Measurements from ENCODE around the gene EXO5.

The EXO5 gene

GRCh38 chr1:40519517-40519916, 10.9 kb downstream of the EXO5 start:
- H3K4me3 Mint-ChIP-seq: no peak overlapping the region
- H3K36me3 Mint-ChIP-seq (ENCODE audit: low read depth): peaks cover 66% of the 10 kb centered on the region
- no peaks in the 10 kb centered on the region for H3K27me3 Mint-ChIP-seq (ENCODE audit: low read depth)
- H3K4me1 Mint-ChIP-seq: no peaks in the 10 kb centered on the region
- no peak for TF ChIP-seq CTCF (IDR thresholded peaks at IDR 0.05; ENCODE audit: unreplicated experiment in 3 of 3)
- peaks cover 73% of the 10 kb centered on the region for H3K9me3 Mint-ChIP-seq
- no peak overlapping the region for H3K27ac Mint-ChIP-seq

- peaks cover 20% of the 10 kb centered on the region for H3K36me3 Mint-ChIP-seq (ENCODE audit: low read depth)
- no peak for TF ChIP-seq CTCF (IDR thresholded peaks at IDR 0.05; ENCODE audit: unreplicated experiment in 3 of 3)
Observed at GRCh38 chr1:40530735-40531380, 22.3 kb downstream of the EXO5 start.

DNA sequence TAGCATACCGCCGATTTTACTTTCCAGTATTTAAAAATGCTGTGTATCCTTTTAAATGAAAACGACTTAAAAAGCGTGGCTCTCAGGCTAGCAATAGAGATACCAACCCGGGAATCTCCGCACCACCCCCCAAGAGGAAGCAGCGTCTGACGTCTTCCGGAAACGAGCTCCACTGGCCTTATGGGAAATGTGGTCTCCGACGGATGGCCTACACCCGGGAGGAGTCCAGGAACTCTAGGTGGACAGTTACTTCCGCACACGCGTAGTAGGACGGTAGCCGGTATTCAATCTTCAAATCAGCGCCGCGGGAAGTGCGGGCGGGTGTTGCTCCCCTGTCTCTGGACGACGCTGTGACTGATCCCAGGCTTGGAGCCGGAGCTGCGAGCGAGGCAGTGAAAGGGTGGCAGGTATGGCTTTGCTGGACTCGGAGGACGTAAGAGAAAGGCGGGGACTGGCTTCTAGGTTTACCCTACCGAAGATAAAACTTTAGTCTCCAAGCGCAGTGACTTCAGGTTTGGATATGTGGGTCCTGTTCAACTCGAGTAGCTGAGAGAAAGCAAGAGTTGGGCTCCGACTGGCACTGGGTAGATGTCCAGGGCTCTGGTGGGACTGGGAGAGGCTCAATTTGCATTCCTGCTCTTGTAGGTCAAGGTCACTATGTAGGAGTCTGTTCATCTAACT, 23.0 kb downstream of the EXO5 start, which contains the start of gene ZNF684:
Gene ZNF684 (plus strand): TSS at position 257 of the 681 bp plus-strand sequence. CDS start 1,530 bp downstream, outside the sequence.
- no peak for TF ChIP-seq CTCF (IDR thresholded peaks at IDR 0.05; ENCODE audit: unreplicated experiment in 3 of 3)
- Mint-ChIP-seq H3K9me3 (peaks cover 16% of the 10 kb centered on the region), H3K36me3 (ENCODE audit: low read depth) (peaks cover 17% of the 10 kb centered on the region), H3K4me1 (peaks cover 26% of the 10 kb centered on the region), H3K27ac (peak within 1 kb of the TSS; percentile 76 to 94 (median 93)), H3K4me3 (peak within 1 kb of the TSS; percentile 97 to 98 (median 97)), H3K27me3 (ENCODE audit: low read depth) (no peaks in the 10 kb centered on the region)

More at GRCh38 chr1:40530735-40531380, 22.3 kb downstream of the EXO5 start:
- Mint-ChIP-seq H3K27me3 (ENCODE audit: low read depth) (no peaks in the 10 kb centered on the region), H3K27ac (peak overlapping the region; percentile 76 to 94 (median 93)), H3K9me3 (peaks cover 20% of the 10 kb centered on the region), H3K4me3 (peak overlapping the region; percentile 97 to 98 (median 97)), H3K4me1 (peaks cover 26% of the 10 kb centered on the region)

DNA sequence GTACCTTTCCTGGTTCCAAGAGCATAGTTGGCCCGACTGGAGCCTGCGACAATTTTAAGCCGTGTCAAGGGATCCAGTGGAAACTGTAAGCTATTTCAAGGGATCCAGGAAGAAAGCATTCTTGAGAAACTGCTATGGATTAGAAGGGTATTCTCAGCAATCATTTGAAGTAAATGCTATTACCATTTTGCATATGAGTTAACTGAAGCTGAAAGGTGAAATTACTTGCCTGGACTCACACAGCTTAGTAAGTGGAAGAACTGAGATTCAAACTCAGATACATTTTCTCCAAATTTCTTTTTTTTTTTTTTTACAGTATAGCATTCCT, 23.5 kb downstream of the EXO5 start:
- Mint-ChIP-seq H3K4me1 (peaks cover 26% of the 10 kb centered on the region), H3K4me3 (peak overlapping the region; percentile 97 to 98 (median 97)), H3K9me3 (peaks cover 16% of the 10 kb centered on the region), H3K36me3 (ENCODE audit: low read depth) (peaks cover 19% of the 10 kb centered on the region), H3K27me3 (ENCODE audit: low read depth) (no peaks in the 10 kb centered on the region), H3K27ac (peak overlapping the region; percentile 76 to 94 (median 93))
- TF ChIP-seq CTCF (IDR thresholded peaks at IDR 0.05; ENCODE audit: unreplicated experiment in 3 of 3): no peak

DNA sequence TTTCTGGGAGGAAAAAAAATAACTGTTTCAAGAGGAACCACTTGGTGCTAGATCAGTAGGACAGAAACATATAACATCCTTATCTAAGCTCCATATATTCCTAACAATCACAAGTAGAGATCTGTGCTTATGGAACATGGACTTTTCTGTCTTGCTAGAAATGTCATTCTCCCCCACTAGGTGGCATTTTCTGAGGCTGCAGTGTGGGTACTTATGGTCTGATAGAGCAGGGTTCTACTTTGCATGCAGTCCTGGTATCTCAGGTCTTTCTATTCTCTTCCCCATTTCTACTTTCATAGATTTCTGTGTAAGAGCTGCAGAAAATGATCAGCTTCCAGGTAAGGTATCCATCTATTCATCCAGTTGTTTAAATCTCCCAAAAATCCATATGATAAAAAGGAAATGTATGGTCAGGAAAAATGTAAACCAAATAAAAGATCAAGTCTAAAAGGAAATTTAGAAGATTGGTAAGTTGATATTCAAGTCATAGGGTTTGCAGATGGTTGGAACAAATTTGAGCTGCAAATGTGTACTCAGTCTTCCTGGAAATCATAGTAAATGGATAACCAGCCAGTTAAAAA, 24.4 kb downstream of the EXO5 start:
- peak; percentile 43 to 58 (median 46) for TF ChIP-seq CTCF (IDR thresholded peaks at IDR 0.05; ENCODE audit: unreplicated experiment in 3 of 3)
- H3K36me3 Mint-ChIP-seq (ENCODE audit: low read depth): peaks cover 25% of the 10 kb centered on the region
- H3K27ac Mint-ChIP-seq: peak overlapping the region; percentile 45 to 58 (median 51)
- peaks cover 26% of the 10 kb centered on the region for H3K4me1 Mint-ChIP-seq
- H3K27me3 Mint-ChIP-seq (ENCODE audit: low read depth): no peaks in the 10 kb centered on the region
- peaks cover 13% of the 10 kb centered on the region for H3K9me3 Mint-ChIP-seq
- H3K4me3 Mint-ChIP-seq: peak overlapping the region; percentile 78 to 98 (median 97)

Data from nephron (organoid).